ENCODE results near the gene FBXL19. TPM values are rescaled to one million over a fixed set of nuclear protein-coding genes. Genes with fewer than 3 reads are reported as not detected.

The FBXL19 gene
- total RNA-seq, 1 donor from 2014 or later, result 19.2 TPM

DNA sequence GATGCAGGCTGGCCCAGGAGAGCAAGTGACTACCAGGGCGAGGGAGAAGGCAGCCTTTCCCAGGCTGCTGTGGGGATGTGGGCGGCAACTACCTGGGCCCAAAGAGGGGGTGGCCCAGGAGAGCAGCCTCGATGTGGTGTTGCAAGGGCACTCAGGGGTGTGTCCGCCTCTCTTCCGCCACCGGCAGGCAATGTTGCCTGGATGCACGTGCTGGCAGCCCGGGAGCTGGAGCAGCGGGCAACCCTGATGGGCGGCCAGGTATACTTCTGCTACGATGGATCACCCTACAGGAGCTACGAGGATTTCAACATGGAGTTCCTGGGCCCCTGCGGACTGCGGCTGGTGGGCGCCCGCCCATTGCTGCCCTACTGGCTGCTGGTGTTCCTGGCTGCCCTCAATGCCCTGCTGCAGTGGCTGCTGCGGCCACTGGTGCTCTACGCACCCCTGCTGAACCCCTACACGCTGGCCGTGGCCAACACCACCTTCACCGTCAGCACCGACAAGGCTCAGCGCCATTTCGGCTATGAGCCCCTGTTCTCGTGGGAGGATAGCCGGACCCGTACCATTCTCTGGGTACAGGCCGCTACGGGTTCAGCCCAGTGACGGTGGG lies 64.3 kb downstream of the FBXL19 start:
- no peak for ATAC-seq

DNA sequence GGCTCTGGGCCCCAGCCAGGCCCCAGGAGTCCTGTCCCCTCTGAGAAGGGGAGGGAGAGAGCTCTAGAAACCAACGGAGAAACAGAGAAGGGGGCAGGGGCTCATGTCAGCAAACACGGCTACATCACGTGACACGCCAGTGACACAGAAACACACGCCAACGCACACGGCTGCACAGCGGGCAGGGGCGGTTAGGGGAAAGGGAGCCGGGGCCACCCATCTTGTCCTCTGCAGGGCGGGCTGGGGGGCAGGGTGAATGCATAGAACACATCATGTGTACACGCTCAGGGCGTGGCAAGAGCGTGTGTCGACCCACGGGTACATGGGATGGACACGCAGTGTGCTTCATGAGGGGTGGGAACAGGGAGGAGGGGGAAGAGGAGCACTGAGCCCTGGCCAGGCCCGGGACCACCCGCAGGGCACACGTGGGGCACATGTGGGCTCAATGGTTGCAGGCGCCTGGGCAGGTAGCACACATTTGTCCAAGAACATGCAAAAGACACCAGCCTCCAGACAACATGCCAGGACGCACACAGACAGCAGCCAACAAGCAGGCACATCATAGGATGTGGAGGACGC lies 66.2 kb downstream of the FBXL19 start:
- no peak for ATAC-seq

DNA sequence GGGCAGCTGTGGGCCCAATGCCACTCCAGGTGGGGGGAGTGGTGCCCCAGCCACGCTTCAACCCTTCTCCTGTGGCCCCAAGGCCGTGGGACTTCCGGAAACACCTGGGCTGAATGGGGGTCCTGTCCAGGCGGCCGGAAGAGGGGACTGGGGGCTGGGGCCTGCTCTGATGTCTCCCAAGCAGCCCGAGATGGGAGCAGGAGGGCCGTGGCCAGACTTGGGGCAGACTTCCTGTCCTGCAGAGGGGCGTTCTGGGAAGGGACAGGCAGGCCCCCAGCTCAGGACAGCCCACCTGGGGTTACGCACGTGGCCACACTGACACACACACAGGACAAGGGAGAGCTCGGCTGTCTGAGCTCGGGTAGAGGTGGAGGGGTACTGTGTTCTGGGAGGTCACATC lies 66.7 kb downstream of the FBXL19 start:
- no peak for ATAC-seq

DNA sequence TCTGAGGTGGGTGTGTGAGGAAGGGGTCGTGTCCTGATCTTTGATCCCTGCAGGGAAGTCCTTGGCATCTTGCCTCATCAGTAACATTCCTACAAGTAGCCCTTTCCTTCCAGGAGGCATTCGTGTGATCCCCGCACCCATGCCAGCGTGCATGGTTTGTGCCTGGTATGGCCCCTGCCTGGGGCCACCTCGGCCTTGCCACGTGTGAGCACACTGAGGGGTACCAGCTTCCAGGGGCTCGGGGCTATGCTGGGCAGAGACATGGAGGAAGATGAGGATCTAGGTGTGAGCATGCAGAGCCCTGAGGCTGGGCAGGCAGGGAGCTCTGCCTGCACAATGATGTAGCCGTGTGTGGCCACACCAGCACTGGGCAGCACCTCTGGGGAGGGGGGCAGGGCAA lies 67.7 kb downstream of the FBXL19 start:
- ATAC-seq, result no peak

DNA sequence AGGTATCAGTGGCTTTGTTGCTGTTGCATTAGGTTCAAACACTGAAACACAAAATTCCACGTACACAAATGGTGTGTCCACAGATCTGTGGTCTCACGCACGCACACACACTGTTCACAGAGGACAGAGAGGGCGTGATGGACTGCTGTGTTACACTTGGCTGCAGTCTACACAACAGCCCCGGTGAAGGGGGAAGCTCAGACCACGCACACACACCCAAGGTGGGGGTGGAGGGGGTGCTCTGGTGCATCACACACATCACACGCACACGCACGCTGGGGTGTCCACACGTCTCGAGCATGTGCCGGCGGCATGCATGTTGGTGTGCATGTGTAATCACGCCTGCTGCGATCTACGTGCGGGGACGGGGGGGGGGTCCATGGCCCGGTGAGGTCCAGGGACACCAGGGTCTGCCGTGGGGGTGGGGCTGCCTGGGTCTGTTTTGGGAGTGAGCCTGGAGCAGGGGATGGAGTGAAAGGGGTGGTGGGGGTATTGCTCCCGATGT lies 69.0 kb downstream of the FBXL19 start:
- no peak for ATAC-seq

DNA sequence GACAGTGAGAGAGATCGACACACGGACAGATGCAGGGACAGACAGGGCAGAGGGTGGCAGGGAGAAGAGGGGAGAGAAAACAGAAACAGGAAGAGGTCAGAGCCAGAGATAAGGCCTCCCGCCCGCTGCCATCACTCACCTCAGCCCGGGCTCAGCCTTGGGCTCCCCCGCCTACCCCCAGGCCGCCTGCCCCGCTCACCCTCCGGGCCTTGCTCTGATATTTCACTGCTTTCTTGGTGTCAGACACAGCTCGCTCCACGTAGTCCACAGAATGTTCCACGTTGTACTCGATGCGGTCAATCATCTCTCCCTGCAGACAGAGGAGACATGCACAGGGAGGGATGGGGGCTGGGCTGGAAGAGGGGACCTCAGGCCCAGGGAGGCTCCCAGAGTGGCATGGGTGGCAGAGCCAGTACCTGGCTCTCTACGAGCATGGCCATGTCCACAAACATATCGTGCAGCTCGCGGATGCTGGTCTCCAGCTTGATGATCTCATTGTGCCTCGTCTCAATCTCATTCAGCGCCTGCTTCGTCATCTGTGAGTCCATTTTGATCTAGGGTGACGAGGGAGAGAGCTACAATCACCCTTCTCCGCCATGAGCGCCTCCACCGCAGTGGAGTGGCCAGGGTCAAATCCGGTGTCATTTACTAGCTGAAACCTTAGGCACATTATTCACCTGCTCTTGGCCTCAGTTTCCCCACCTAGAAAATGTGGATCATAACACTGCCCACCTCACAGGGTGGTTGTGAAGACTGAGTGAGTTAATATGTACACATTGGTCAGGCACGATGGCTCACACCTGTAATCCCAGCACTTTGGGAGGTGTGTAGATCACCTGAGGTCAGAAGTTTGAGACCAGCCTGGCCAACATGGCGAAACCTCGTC lies 69.8 kb downstream of the FBXL19 start:
- ATAC-seq, result no peak

DNA sequence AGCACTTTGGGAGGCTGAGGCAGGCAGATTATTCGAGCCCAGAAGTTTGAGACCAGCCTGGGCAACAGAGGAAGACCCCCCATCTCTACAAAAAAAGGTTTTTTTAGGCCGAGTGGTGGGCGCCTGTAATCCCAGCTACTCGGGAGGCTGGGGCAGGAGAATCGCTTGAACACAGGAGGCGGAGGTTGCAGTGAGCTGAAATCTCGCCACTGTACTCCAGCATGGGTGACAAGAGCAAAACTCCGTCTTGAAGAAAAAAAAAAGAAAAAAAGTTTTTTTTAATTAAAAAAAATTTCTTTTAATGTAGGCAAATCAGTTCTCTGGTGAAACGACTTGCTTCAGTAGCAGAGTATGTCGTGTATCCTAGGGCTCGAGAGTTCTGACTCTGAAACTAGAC lies 72.6 kb downstream of the FBXL19 start:
- ATAC-seq, result no peak

DNA sequence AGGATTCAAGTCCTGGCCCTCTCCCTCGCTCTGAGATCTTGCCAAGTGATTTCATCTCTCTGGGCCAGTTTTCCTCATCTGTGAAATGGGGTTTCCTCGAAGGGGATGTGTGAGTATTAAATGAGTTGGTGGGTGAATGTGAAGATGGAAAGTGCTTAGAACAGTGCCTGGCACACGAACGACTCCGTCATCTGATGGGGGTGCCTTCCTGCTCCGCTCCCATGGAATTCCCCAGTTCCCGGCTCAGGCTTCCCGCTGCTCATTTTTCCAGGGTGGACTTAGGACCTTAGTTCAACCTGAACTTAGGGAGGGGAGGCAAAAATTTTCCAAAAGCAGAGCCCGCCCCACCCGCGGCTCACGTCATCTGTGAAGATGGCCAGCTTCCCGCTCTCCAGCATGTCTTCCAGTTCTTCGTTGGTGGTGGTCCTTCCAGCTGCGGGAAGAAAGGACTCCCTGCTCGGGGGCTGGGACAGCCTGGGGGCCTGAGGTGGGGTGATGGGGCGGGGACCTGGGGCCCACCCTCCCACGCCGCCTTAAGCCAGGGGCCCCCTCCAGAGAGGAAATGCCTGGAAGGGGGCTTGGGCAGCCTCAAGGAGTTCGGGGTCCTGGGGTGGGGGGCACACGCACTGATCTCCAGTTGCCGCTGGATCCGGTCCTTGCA lies 73.1 kb downstream of the FBXL19 start:
- no peak for ATAC-seq

DNA sequence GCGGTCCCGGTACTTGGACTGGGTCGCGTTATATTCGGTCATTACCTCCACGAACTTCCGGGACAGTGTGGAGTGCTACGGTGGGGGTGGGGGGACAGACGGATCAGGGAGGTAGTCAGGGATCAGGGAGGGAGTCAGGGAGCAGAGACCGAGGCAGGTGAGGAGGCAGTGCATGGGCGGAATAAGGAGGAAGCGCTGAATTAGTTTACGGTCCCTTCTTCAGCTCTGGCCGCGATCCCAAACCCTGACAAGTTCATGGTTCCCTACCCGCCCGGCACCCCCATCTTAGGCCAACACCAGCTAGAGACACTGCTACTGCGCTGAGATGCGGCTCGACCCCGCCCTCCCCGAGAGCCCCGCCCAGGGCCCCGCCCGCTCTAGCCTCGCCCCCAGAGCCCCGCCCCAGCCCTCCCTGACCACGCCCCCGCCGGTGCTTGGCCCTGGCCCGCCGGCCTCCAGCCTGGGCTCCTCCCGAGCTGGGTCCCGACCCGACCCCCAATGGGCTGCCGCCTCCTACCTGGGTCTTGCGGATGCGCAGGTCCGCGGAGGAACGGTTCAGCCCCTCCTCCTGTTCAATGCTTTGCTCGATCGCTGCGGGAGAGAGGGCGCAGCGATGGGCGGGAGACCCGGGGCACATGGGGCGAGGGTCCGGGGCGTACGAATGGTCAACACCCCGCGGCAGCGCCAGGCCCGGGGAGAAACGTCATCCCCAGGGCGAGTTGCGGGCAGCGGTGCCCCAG lies 73.8 kb downstream of the FBXL19 start:
- ATAC-seq, result peak; percentile 91

DNA sequence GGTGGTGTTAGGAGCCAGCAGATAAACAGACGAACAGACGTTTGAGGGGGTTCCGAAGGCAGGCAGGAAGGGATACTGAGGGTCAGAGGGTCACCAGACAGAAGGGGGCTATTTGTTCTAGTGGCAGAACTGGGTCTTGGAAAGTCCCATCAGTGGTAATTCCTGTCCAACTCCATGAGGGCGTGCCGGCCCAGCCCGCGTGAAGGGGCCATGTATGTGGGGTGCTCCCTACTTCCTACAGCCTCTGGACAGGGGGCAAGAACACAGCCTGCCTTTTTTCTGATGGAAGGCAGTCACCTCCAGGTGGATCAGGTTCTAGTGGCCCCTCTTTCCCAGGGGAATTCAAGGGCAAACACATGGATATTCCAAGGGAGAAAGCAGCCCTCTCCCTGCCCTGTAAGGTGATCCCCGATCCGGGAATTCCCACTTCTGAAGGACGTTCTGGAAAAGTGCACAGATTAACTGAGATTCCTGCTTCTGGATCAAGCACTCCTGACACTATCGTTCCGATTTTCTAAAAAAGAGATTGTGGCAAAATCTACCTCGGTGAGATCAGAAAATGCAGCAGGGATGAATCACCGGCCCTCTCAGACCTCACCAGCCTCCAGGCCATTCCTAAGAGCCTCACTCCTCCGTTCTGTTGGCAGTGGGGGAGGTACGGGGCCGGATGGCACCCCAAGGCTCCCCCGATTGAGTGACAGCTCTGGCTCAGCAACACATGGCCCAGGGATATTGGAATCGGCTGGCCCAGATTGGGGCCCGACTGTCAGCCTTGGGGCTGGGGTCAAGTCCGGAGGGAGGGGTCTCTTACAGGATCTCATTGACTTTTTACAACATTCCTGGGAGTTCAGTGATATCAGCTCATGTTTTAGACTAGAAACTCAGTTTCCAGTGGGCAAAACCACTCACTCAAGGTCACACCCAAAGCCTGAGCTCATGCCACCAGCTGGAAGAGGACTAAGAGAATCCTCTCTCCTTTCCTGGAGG lies 74.6 kb downstream of the FBXL19 start:
- ATAC-seq, result peak; percentile 41

Other genes with a start within 250 kb of the FBXL19 start
- 29.5 TPM for gene SRCAP, start 224.4 kb upstream of the FBXL19 start, total RNA-seq
- gene PHKG2, start 175.1 kb upstream of the FBXL19 start, total RNA-seq, result 16.9 TPM
- 2.2 TPM for gene CFAP119, start 161.5 kb upstream of the FBXL19 start, total RNA-seq
- 56.8 TPM for gene RNF40, start 161.2 kb upstream of the FBXL19 start, total RNA-seq
- gene ZNF629, start 136.4 kb upstream of the FBXL19 start, total RNA-seq, result 4.7 TPM
- 30.5 TPM for gene BCL7C, start 29.5 kb upstream of the FBXL19 start, total RNA-seq
- gene CTF1, start 27.0 kb upstream of the FBXL19 start, total RNA-seq, result 2.3 TPM
- 9.8 TPM for gene ORAI3, start 25.5 kb downstream of the FBXL19 start, total RNA-seq
- 8.2 TPM for gene SETD1A, start 34.2 kb downstream of the FBXL19 start, total RNA-seq
- 14.5 TPM for gene HSD3B7, start 61.6 kb downstream of the FBXL19 start, total RNA-seq
- 0.80 TPM for gene STX1B, start 87.1 kb downstream of the FBXL19 start, total RNA-seq
- 42.8 TPM for gene STX4, start 110.0 kb downstream of the FBXL19 start, total RNA-seq
- gene ZNF668, start 150.7 kb downstream of the FBXL19 start, total RNA-seq, result 5.3 TPM
- 9.0 TPM for gene ZNF646, start 150.8 kb downstream of the FBXL19 start, total RNA-seq
- 0.48 TPM for gene PRSS53, start 165.4 kb downstream of the FBXL19 start, total RNA-seq
- gene VKORC1, start 171.2 kb downstream of the FBXL19 start, total RNA-seq, result 22.3 TPM
- gene BCKDK, start 184.8 kb downstream of the FBXL19 start, total RNA-seq, result 21.5 TPM
- gene KAT8, start 194.1 kb downstream of the FBXL19 start, total RNA-seq, result 25.5 TPM
- 59.3 TPM for gene PRSS8, start 212.2 kb downstream of the FBXL19 start, total RNA-seq
- gene PRSS36, start 226.5 kb downstream of the FBXL19 start, total RNA-seq, result 1.5 TPM